GM12873 (cell line): ENCODE data around the gene DPYD.

Experiments
- CTCF ChIP-seq: IDR thresholded peaks from 2 replicates; pipeline ENCODE4 v1.5.1; 2012; ENCODE audit warnings: low read depth, mild to moderate bottlenecking, moderate library complexity, low read length, control low read depth; ENCODE audit not compliant: insufficient read depth; ENCODE audit errors: missing control alignments

Gene DPYD

DNA sequence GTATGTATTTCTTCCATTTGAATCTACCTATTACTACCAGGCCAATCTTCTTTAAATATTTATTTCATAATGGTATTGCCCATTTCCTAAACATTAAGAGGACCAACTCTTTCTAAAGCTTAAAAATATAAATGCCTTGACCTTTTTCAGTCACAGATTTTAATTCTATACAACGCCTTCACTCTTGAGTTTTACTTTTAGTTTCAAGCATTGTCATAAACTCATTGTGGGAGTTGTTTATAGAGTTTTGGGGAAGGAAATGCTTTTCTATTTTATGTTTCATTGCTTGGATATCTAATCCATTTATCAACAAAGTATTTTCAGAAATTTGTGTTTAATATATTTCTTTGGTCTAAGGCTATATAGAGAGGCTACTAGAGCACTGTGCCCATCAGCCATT is 155.8 kb downstream of the DPYD start:
- TF ChIP-seq CTCF: no peak

- TF ChIP-seq CTCF: no peak
Observed at GRCh38 chr1:97761637-97762036, 159.2 kb downstream of the DPYD start.

- TF ChIP-seq CTCF: no peak
Observed at GRCh38 chr1:97759078-97759477, 161.8 kb downstream of the DPYD start.

DNA sequence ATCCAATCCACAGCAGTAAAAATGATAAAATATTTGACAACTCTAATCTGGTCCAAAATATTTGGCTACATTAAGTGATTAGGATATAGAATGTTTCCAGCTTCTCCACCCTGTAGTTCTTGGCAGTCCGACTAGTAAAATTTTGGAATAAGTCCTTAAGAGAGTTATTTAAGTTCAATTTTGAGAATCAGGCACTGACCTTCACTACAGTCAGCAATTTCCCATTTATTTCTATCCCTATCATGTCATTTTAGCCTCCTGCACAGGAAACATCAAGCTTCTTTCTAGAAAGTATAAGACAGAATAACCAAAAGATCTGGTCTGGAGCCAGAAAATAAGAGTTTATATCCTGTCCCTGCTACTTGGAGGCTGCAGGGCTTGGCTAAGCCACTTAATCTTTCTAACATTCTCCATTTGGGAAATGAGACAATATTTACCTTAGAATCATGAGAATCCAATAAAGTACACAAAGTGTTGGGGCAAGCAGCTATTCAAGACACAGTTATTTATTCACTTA is 162.2 kb downstream of the DPYD start:
- no peak for TF ChIP-seq CTCF

GRCh38 chr1:97745912-97746311 is 174.9 kb downstream of the DPYD start:
- no peak for TF ChIP-seq CTCF

GRCh38 chr1:97744977-97745376 is 175.9 kb downstream of the DPYD start:
- no peak for TF ChIP-seq CTCF

GRCh38 chr1:97743129-97743528 is 177.7 kb downstream of the DPYD start:
- no peak for TF ChIP-seq CTCF
